BJ (cell line): ENCODE data around the gene TP73. TPM values are rescaled to one million over a fixed set of nuclear protein-coding genes. Genes with fewer than 3 reads are reported as not detected.
A peak's percentile ranks its signal among the peaks of the same experiment; 100 is the strongest.

Experiments
- CTCF ChIA-PET: fragments of 350-600 bp; formaldehyde crosslinking; extraction: SDS; loops from one replicate; lab custom pipeline; 2021; ENCODE audit warnings: antibody characterized with exemption, inconsistent platforms; lab: Yijun Ruan, JAX
- POLR2A ChIA-PET: fragments of 300-600 bp; sonication (Branson Sonifier 250); formaldehyde crosslinking; extraction: SDS; loops from one replicate; lab custom pipeline; 2021; ENCODE audit warnings: antibody characterized with exemption; lab: Charles Lee
- DNase-seq: peaks from one replicate; pipeline ENCODE4 v3.0.0-alpha.2; 2011; ENCODE audit warnings: low read depth
- H3K27me3 ChIP-seq: 2 replicates; pipeline ENCODE4 v1.6.0; 2011; ENCODE audit warnings: low read length; ENCODE audit not compliant: control insufficient read depth, insufficient read depth
- H3K36me3 ChIP-seq: 2 replicates; pipeline ENCODE4 v1.5.1; 2011; ENCODE audit warnings: low read length; ENCODE audit not compliant: control insufficient read depth, insufficient read depth
- H3K4me3 ChIP-seq: 2 replicates; pipeline ENCODE4 v1.5.1; 2011; ENCODE audit warnings: low read depth, mild to moderate bottlenecking, control low read depth, low read length
- polyA plus RNA-seq: library from polyadenylated mRNA; depleted of rRNA; stranded (reverse); fragments of >200 nt; gene quantifications from 2 replicates; pipeline ENCODE4 v1.2.3, GENCODE V29; 2011
- TF ChIP-seq, protein P1 (sequence below): IDR thresholded peaks from 2 replicates; pipeline ENCODE4 v1.5.1; 2011; ENCODE audit warnings: low read depth, mild to moderate bottlenecking, control low read depth, inconsistent platforms, low read length, moderate library complexity; ENCODE audit not compliant: insufficient read depth

The TP73 gene
- polyA plus RNA-seq, 1 experiment = not detected

DNA sequence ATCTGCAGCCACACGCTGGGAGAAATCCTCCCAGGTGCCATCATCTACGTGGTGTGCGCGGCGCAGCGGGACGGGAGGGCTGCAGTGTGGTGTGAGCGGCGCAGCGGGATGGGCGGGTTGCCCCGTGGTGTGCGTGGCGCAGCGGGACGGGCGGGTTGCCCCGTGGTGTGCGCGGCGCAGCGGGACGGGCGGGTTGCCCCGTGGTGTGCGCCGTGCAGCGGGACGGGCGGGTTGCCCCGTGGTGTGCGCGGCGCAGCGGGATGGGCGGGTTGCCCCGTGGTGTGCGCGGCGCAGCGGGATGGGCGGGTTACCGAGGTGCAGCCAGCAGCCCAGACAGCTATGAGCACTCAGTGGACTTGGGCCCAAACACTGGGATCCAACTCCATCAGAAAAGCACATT is 7.1 kb upstream of the TP73 start:
- ChIA-PET CTCF (no interaction called here), POLR2A (no interaction called here)
- Histone ChIP-seq H3K27me3 (no peaks in the 10 kb centered on the region), H3K36me3 (peaks cover 4% of the 10 kb centered on the region), H3K4me3 (no peak overlapping the region)
- TF ChIP-seq, protein P1, sequence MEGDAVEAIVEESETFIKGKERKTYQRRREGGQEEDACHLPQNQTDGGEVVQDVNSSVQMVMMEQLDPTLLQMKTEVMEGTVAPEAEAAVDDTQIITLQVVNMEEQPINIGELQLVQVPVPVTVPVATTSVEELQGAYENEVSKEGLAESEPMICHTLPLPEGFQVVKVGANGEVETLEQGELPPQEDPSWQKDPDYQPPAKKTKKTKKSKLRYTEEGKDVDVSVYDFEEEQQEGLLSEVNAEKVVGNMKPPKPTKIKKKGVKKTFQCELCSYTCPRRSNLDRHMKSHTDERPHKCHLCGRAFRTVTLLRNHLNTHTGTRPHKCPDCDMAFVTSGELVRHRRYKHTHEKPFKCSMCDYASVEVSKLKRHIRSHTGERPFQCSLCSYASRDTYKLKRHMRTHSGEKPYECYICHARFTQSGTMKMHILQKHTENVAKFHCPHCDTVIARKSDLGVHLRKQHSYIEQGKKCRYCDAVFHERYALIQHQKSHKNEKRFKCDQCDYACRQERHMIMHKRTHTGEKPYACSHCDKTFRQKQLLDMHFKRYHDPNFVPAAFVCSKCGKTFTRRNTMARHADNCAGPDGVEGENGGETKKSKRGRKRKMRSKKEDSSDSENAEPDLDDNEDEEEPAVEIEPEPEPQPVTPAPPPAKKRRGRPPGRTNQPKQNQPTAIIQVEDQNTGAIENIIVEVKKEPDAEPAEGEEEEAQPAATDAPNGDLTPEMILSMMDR = no peak
- DNase-seq = no peak

DNA sequence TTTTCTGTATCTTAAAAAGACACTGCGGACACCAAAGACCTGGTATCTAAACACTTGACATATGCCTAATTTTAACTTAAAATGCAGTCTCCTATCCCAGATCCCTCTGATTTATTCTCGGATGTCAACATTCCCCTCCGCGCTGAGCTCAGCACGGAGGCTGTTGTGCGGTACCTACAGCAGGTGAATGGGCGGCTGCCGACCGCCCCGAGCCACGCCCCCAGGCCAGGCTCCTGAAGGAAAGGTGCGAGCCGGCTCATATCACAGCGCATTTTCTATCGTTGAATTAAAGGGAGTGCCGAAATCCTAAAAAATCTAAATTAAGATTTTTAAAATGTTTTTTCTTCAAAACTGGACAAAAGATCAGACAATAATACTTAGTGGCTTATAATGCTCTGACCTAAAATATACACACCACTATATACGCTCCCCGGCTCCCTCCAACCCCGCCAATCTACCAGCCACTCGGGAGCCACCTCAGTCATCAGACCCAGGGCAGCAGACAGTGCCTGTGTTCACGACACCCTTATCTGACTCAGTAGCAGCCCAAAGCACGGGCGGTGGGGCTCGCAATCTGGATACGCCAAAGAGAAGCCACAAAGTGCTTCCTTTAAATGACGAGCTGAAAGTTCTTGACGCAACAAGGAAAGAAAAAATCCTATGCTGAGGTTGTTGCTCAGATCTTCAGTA is 6.5 kb upstream of the TP73 start:
- DNase-seq = no peak
- POLR2A ChIA-PET = no interaction called here
- CTCF ChIA-PET = no interaction called here

DNA sequence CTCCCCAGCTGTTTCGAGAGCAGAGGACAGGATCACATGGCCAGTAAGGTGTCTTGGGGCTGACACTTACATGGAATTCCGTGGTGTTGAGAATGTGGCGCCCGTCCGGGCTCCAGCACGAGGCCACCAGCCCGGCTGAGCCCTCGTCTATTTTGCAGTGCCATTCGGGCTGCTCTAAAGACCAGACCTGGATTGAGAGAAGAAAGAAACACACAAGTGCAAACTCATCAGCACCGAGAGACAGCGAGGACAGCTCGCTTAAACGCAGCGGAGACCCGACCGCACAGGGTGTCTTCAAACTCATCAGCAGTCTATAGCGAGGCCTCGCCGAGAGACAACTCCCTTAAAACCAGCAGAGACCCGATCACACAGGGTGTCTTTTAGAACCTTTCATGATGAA is 5.7 kb upstream of the TP73 start:
- CTCF ChIA-PET = interaction anchor here (0.9 kb wide), 1 partner anchor 28 kb away, joined by 3 read pairs; no protein-coding TSS in a partner anchor
- no peak overlapping the region for H3K4me3 ChIP-seq
- peaks cover 11% of the 10 kb centered on the region for H3K27me3 ChIP-seq
- peaks cover 3% of the 10 kb centered on the region for H3K36me3 ChIP-seq
- DNase-seq = no peak
- POLR2A ChIA-PET = no interaction called here
- TF ChIP-seq, protein P1 = no peak

More for the DNA sequence above, 6.5 kb upstream of the TP73 start:
- no peak overlapping the region for H3K4me3 ChIP-seq
- H3K36me3 ChIP-seq = peaks cover 4% of the 10 kb centered on the region
- peaks cover 3% of the 10 kb centered on the region for H3K27me3 ChIP-seq
- TF ChIP-seq, protein P1 = no peak

DNA sequence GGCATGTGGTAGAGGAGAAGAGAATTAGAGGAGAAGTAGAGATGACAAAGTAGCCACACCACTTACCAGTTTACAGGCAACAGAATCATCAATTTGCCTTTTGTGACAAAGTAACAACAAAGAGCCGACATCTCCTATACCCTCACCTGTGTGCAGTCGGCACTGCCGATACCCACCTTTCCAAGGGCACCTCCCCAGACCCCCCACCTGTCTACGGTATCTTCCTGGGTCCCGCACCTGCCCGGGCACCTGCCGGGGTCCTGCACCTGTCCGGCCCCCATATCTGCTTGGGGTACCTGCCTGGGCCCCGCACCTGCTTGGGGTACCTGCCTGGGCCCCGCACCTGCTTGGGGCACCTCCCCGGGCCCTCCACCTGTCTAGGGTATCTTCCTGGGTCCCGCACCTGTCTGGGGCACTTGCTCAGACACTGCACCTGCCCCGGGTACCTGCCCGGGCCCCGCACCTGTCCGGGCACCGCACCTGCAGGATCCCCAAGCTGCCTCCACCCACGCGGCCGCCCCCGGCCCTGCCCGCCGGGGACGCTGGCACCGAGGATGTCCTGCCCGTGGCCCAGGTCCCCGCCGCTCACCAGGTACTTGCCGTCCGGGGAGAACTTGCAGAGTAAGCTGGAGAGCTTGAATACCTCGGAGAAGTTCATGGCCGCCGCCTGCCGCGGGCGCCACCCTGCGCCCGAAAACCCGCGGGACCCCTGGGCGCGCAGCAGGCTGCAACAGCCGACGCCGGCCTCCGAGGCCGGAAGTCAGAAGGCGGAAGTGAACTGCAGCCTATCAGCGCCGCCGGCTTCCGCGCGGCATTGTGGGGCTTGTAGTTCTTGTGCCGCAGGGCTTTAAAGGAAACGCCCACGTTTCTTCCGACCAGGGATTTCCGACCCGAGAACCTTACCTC is 2.7 kb upstream of the TP73 start, which contains the start of gene WRAP73:
TSS of gene WRAP73 (minus strand) at position 762 of the 906 bp plus-strand sequence. CDS start at position 658, 104 bp downstream.
- Histone ChIP-seq H3K4me3 (peak within 1 kb of the TSS; percentile 99), H3K27me3 (peaks cover 29% of the 10 kb centered on the region), H3K36me3 (peaks cover 3% of the 10 kb centered on the region)
- TF ChIP-seq, protein P1 = peak; percentile 30; the same call in 1 of the 2 replicates
- CTCF ChIA-PET = interaction anchor here (0.7 to 1.3 kb wide), 2 partner anchors 85 to 196 kb away, joined by 3 read pairs; no protein-coding TSS in a partner anchor
- DNase-seq = peak; percentile 59
- POLR2A ChIA-PET = no interaction called here
